Neuronal stem cell (in vitro differentiated cells): ENCODE data around the gene SLC25A2.
"Not testable (repeated sequence)": the region's sequence is repeated elsewhere in the genome, so short reads cannot be mapped to it uniquely, and the experiment has no call there.

Source experiments
- DNase-seq: peaks from one replicate; pipeline ENCODE4 v3.0.0-alpha.2; 2013; ENCODE audit warnings: low spot score
- H2AFZ ChIP-seq: one replicate; pipeline ENCODE4 v1.6.1; 2013; ENCODE audit warnings: mild to moderate bottlenecking, low read length, inconsistent platforms
- H2AK5ac ChIP-seq: 2 replicates; pipeline ENCODE4 v1.6.1; 2013; ENCODE audit warnings: low read depth, mild to moderate bottlenecking, inconsistent platforms, low read length, moderate library complexity, mixed read lengths
- H2BK120ac ChIP-seq: 2 replicates; pipeline ENCODE4 v1.6.1; 2013; ENCODE audit warnings: low read depth, mild to moderate bottlenecking, inconsistent platforms, low read length, moderate library complexity, mixed read lengths
- H2BK12ac ChIP-seq: one replicate; pipeline ENCODE4 v1.6.1; 2013; ENCODE audit warnings: low read length, inconsistent platforms
- H2BK15ac ChIP-seq: 2 replicates; pipeline ENCODE4 v1.6.1; 2013; ENCODE audit warnings: mild to moderate bottlenecking, low read length, inconsistent platforms, mixed read lengths
- H2BK5ac ChIP-seq: one replicate; pipeline ENCODE4 v1.6.1; 2013; ENCODE audit warnings: inconsistent platforms, mild to moderate bottlenecking, low read length, moderate library complexity
- H3K14ac ChIP-seq: one replicate; pipeline ENCODE4 v1.6.1; 2013; ENCODE audit warnings: low read length, inconsistent platforms
- H3K18ac ChIP-seq: 2 replicates; pipeline ENCODE4 v1.6.1; 2013; ENCODE audit warnings: low read length, inconsistent platforms
- H3K23ac ChIP-seq: 2 replicates; pipeline ENCODE4 v1.6.1; 2013; ENCODE audit warnings: low read depth, mild to moderate bottlenecking, mixed read lengths, low read length, inconsistent platforms; ENCODE audit not compliant: poor library complexity
- H3K27ac ChIP-seq: replicated peaks from 3 replicates; pipeline ENCODE4 v1.5.1; 2013; ENCODE audit warnings: low read length, inconsistent platforms
- H3K27me3 ChIP-seq, 3 experiments: 2 replicates each; pipeline ENCODE4 v1.6.1; 2013; ENCODE audit warnings: low read length in 3 of 3, mild to moderate bottlenecking in 2 of 3, inconsistent platforms in 1 of 3, low read depth in 1 of 3, mixed read lengths in 1 of 3, moderate library complexity in 1 of 3; ENCODE audit not compliant: control insufficient read depth in 3 of 3, insufficient read depth in 3 of 3
- H3K36me3 ChIP-seq, 2 donors: replicated peaks in 1 of 2; 2 replicates each; pipeline ENCODE4 v1.6.1; 2013; ENCODE audit warnings: low read length in 2 of 2; ENCODE audit not compliant: control insufficient read depth in 2 of 2, insufficient read depth in 2 of 2
- H3K4ac ChIP-seq: 2 replicates; pipeline ENCODE4 v1.6.1; 2013; ENCODE audit warnings: inconsistent platforms, mild to moderate bottlenecking, low read length, moderate library complexity
- H3K4me1 ChIP-seq, 2 donors: 1 replicate in 1 of 2; 2 replicates in 1 of 2; pipeline ENCODE4 v1.6.1; 2013; ENCODE audit warnings: low read length in 2 of 2, low read depth in 1 of 2; ENCODE audit not compliant: control insufficient read depth in 2 of 2, insufficient read depth in 1 of 2
- H3K4me2 ChIP-seq: one replicate; pipeline ENCODE4 v1.6.1; 2013; ENCODE audit warnings: mild to moderate bottlenecking, low read length, inconsistent platforms; ENCODE audit not compliant: insufficient read depth, poor library complexity, severe bottlenecking
- H3K4me3 ChIP-seq, 2 donors: 2 replicates each; pipeline ENCODE4 v1.5.1; 2013; ENCODE audit warnings: low read length in 2 of 2, mild to moderate bottlenecking in 2 of 2, inconsistent platforms in 1 of 2, moderate library complexity in 1 of 2
- H3K79me1 ChIP-seq: one replicate; pipeline ENCODE4 v1.6.1; 2013; ENCODE audit warnings: low read depth, mild to moderate bottlenecking, inconsistent platforms, low read length, moderate library complexity
- H3K9ac ChIP-seq: one replicate; pipeline ENCODE4 v1.6.1; 2013; ENCODE audit warnings: mild to moderate bottlenecking, low read depth, low read length, inconsistent platforms; ENCODE audit not compliant: poor library complexity
- H3K9me3 ChIP-seq, 2 donors: replicated peaks in 1 of 2; 2 replicates each; pipeline versions ENCODE3 to v1.6.1; 2013; ENCODE audit warnings: low read length in 2 of 2, mild to moderate bottlenecking in 2 of 2, inconsistent platforms in 1 of 2, low read depth in 1 of 2, mixed read lengths in 1 of 2, moderate library complexity in 1 of 2; ENCODE audit not compliant: control insufficient read depth in 2 of 2, insufficient read depth in 1 of 2
- H4K8ac ChIP-seq: one replicate; pipeline ENCODE4 v1.6.1; 2013; ENCODE audit warnings: low read depth, mild to moderate bottlenecking, inconsistent platforms, low read length, moderate library complexity
- H4K91ac ChIP-seq: one replicate; pipeline ENCODE4 v1.6.1; 2013; ENCODE audit warnings: low read length, low read depth, mild to moderate bottlenecking, inconsistent platforms; ENCODE audit not compliant: poor library complexity
- WGBS, 2 donors: extraction: QIAGEN DNeasy Blood & Tissue Kit; methylation state at CpG; one replicate each; pipeline ENCODE4 v1.1.7; 2013; ENCODE audit warnings: missing lambda C conversion rate in 2 of 2, mixed read lengths in 1 of 2; ENCODE audit not compliant: insufficient read length in 2 of 2, insufficient replicate concordance in 1 of 2; ENCODE audit errors: extremely low coverage in 2 of 2; 5-methylcytosine and 5-hydroxymethylcytosine counted together

The SLC25A2 gene

GRCh38 chr5:141319699-141320098 is 15.8 kb upstream of the SLC25A2 start:
- Histone ChIP-seq H3K79me1 (no peaks in the 10 kb centered on the region), H2BK12ac (no peak overlapping the region), H3K4me1 (peaks cover 0 to 1% of the 10 kb centered on the region in 2 donors), H3K14ac (no peak overlapping the region), H2BK5ac (no peak overlapping the region), H3K9me3 (peaks cover 22 to 57% of the 10 kb centered on the region in 2 donors), H3K36me3 (peaks cover 16 to 47% of the 10 kb centered on the region in 2 donors), H3K18ac (no peak overlapping the region), H4K91ac (no peak overlapping the region), H3K27ac (no peak overlapping the region), H3K23ac (no peak overlapping the region), H2BK120ac (no peak overlapping the region), H3K27me3 (no peaks in the 10 kb centered on the region), H3K4me3 (peak overlapping the region; percentile 41 to 64), H2AFZ (no peak overlapping the region), H4K8ac (no peak overlapping the region), H2BK15ac (no peak overlapping the region), H3K4ac (no peak overlapping the region), H3K9ac (no peak overlapping the region), H2AK5ac (no peak overlapping the region), H3K4me2 (peak overlapping the region; percentile 29)
- no CpG with 5 or more reads among the region's 5 CpGs for WGBS, 2 donors
- no peak for DNase-seq

GRCh38 chr5:141319202-141319601 is 15.4 kb upstream of the SLC25A2 start:
- no peak for DNase-seq
- Histone ChIP-seq H3K9me3 (peaks cover 22 to 61% of the 10 kb centered on the region in 2 donors), H3K4me1 (peaks cover 0 to 1% of the 10 kb centered on the region in 2 donors), H4K91ac (no peak overlapping the region), H3K27me3 (no peaks in the 10 kb centered on the region), H2BK15ac (no peak overlapping the region), H3K4me2 (no peak overlapping the region), H3K18ac (no peak overlapping the region), H2AFZ (no peak overlapping the region), H3K4ac (no peak overlapping the region), H3K23ac (no peak overlapping the region), H2BK5ac (no peak overlapping the region), H3K27ac (no peak overlapping the region), H4K8ac (no peak overlapping the region), H3K79me1 (no peaks in the 10 kb centered on the region), H3K9ac (no peak overlapping the region), H3K36me3 (peaks cover 16 to 52% of the 10 kb centered on the region in 2 donors), H2BK12ac (no peak overlapping the region), H3K14ac (no peak overlapping the region), H2AK5ac (no peak overlapping the region), H2BK120ac (no peak overlapping the region), H3K4me3 (peak overlapping the region in 1 of 2 donors; percentile 64)
- no CpG with 5 or more reads among the region's 6 CpGs for WGBS, 2 donors

GRCh38 chr5:141316963-141317362 is 13.1 kb upstream of the SLC25A2 start:
- not testable (repeated sequence) for H4K91ac ChIP-seq, H2AFZ ChIP-seq, H3K79me1 ChIP-seq, H2BK120ac ChIP-seq, H3K27ac ChIP-seq, H3K18ac ChIP-seq, H2BK15ac ChIP-seq, H3K14ac ChIP-seq, H2BK12ac ChIP-seq, H3K27me3 ChIP-seq, H3K4me1 ChIP-seq, H2AK5ac ChIP-seq, H3K4me3 ChIP-seq, H4K8ac ChIP-seq, H3K4ac ChIP-seq, H3K9ac ChIP-seq, DNase-seq, H3K23ac ChIP-seq, H2BK5ac ChIP-seq, H3K4me2 ChIP-seq
- peaks cover 22 to 78% of the 10 kb centered on the region in 2 donors for H3K9me3 ChIP-seq
- WGBS, 2 donors, result no CpG with 5 or more reads among the region's 4 CpGs
- peaks cover 16 to 60% of the 10 kb centered on the region in 2 donors for H3K36me3 ChIP-seq

GRCh38 chr5:141313711-141314110 is 9.9 kb upstream of the SLC25A2 start:
- no peak overlapping the region for H2BK15ac ChIP-seq
- peaks cover 7 to 48% of the 10 kb centered on the region in 2 donors for H3K36me3 ChIP-seq
- no peak overlapping the region for H3K14ac ChIP-seq
- no peaks in the 10 kb centered on the region for H3K27me3 ChIP-seq
- peaks cover 15 to 66% of the 10 kb centered on the region in 2 donors for H3K9me3 ChIP-seq
- no peak overlapping the region for H3K9ac ChIP-seq
- no peak overlapping the region for H2AK5ac ChIP-seq
- H3K4me3 ChIP-seq, result no peak overlapping the region
- no peak overlapping the region for H3K18ac ChIP-seq
- DNase-seq, result no peak
- H2AFZ ChIP-seq, result no peak overlapping the region
- no peak overlapping the region for H2BK12ac ChIP-seq
- H2BK5ac ChIP-seq, result no peak overlapping the region
- no peak overlapping the region for H4K8ac ChIP-seq
- H3K23ac ChIP-seq, result no peak overlapping the region
- H2BK120ac ChIP-seq, result no peak overlapping the region
- no peak overlapping the region for H3K4ac ChIP-seq
- no peaks in the 10 kb centered on the region for H3K4me1 ChIP-seq
- H3K79me1 ChIP-seq, result no peaks in the 10 kb centered on the region
- H3K4me2 ChIP-seq, result no peak overlapping the region
- H3K27ac ChIP-seq, result no peak overlapping the region
- no peak overlapping the region for H4K91ac ChIP-seq
